Trophoblast cell (in vitro differentiated cells and primary cell): Measurements from ENCODE around the gene OR2T27.

Experiments used
- DNase-seq, 2 donors: peaks; one replicate each; pipeline ENCODE4 v3.0.0-alpha.2; 2016
- H2AFZ ChIP-seq: 2 replicates; pipeline ENCODE4 v1.6.1; 2013; ENCODE audit warnings: low read length, moderate library complexity, mild to moderate bottlenecking; ENCODE audit not compliant: insufficient read depth, poor library complexity
- H2AK5ac ChIP-seq: 2 replicates; pipeline ENCODE4 v1.6.1; 2013; ENCODE audit warnings: mild to moderate bottlenecking, low read length
- H2BK120ac ChIP-seq: 2 replicates; pipeline ENCODE4 v1.6.1; 2013; ENCODE audit warnings: low read length, mild to moderate bottlenecking, moderate library complexity; ENCODE audit not compliant: insufficient read depth, poor library complexity
- H2BK12ac ChIP-seq: 2 replicates; pipeline ENCODE4 v1.6.1; 2013; ENCODE audit warnings: mild to moderate bottlenecking, low read length, moderate library complexity
- H2BK5ac ChIP-seq: 2 replicates; pipeline ENCODE4 v1.6.1; 2013; ENCODE audit warnings: low read length, low read depth, moderate library complexity, mild to moderate bottlenecking; ENCODE audit not compliant: poor library complexity
- H3K14ac ChIP-seq: 2 replicates; pipeline ENCODE4 v1.6.1; 2013; ENCODE audit warnings: mild to moderate bottlenecking, low read length
- H3K18ac ChIP-seq: 2 replicates; pipeline ENCODE4 v1.6.1; 2013; ENCODE audit warnings: mild to moderate bottlenecking, low read length
- H3K23ac ChIP-seq: 2 replicates; pipeline ENCODE4 v1.6.1; 2013; ENCODE audit warnings: low read length
- H3K27ac ChIP-seq: 2 replicates; pipeline ENCODE4 v1.5.1; 2013; ENCODE audit warnings: low read depth, mild to moderate bottlenecking, inconsistent platforms, low read length, moderate library complexity
- H3K27me3 ChIP-seq: 2 replicates; pipeline ENCODE4 v1.6.1; 2013; ENCODE audit warnings: inconsistent platforms, mild to moderate bottlenecking, low read length, moderate library complexity; ENCODE audit not compliant: insufficient read depth
- H3K36me3 ChIP-seq, 2 experiments: 1 replicate in 1 of 2; 2 replicates in 1 of 2; pipeline ENCODE4 v1.6.1; 2013; ENCODE audit warnings: low read length in 2 of 2, mild to moderate bottlenecking in 2 of 2, moderate library complexity in 1 of 2; ENCODE audit not compliant: insufficient read depth in 2 of 2, control insufficient read depth in 1 of 2
- H3K4ac ChIP-seq: 2 replicates; pipeline ENCODE4 v1.6.1; 2013; ENCODE audit warnings: low read depth, mild to moderate bottlenecking, low read length, moderate library complexity
- H3K4me1 ChIP-seq, 2 experiments: 1 replicate in 1 of 2; 2 replicates in 1 of 2; pipeline ENCODE4 v1.6.1; 2013; ENCODE audit warnings: low read length in 2 of 2, mild to moderate bottlenecking in 2 of 2, moderate library complexity in 1 of 2; ENCODE audit not compliant: insufficient read depth in 2 of 2, control insufficient read depth in 1 of 2
- H3K4me2 ChIP-seq: 2 replicates; pipeline ENCODE4 v1.6.1; 2013; ENCODE audit warnings: inconsistent platforms, mild to moderate bottlenecking, low read length, moderate library complexity
- H3K4me3 ChIP-seq: 2 replicates; pipeline ENCODE4 v1.5.1; 2013; ENCODE audit warnings: mild to moderate bottlenecking, low read depth, low read length, inconsistent platforms
- H3K79me1 ChIP-seq: one replicate; pipeline ENCODE4 v1.6.1; 2013; ENCODE audit warnings: low read length
- H3K79me2 ChIP-seq: 2 replicates; pipeline ENCODE4 v1.6.1; 2013; ENCODE audit warnings: low read length, mild to moderate bottlenecking; ENCODE audit not compliant: control insufficient read depth, insufficient read depth, poor library complexity
- H3K9ac ChIP-seq: 2 replicates; pipeline ENCODE4 v1.6.1; 2013; ENCODE audit warnings: mild to moderate bottlenecking, low read length
- H3K9me3 ChIP-seq: 2 replicates; pipeline ENCODE4 v1.6.1; 2013; ENCODE audit warnings: low read depth, mild to moderate bottlenecking, control low read depth, inconsistent platforms, low read length; ENCODE audit not compliant: insufficient read depth
- H4K12ac ChIP-seq: 2 replicates; pipeline ENCODE4 v1.6.1; 2013; ENCODE audit warnings: low read depth, mild to moderate bottlenecking, low read length, moderate library complexity
- H4K8ac ChIP-seq: 2 replicates; pipeline ENCODE4 v1.6.1; 2013; ENCODE audit warnings: low read depth, mild to moderate bottlenecking, low read length, moderate library complexity
- H4K91ac ChIP-seq: one replicate; pipeline ENCODE4 v1.6.1; 2013; ENCODE audit warnings: low read depth, mild to moderate bottlenecking, low read length, moderate library complexity
- WGBS: extraction: QIAGEN DNeasy Blood & Tissue Kit; methylation state at CpG from one replicate; pipeline ENCODE4 v1.1.7; 2013; ENCODE audit warnings: missing lambda C conversion rate; ENCODE audit not compliant: insufficient read length, insufficient coverage; ENCODE audit errors: extremely low coverage; 5-methylcytosine and 5-hydroxymethylcytosine counted together

Gene OR2T27

GRCh38 chr1:248631354-248632008 is 23.8 kb downstream of the OR2T27 start:
- H3K4me1 ChIP-seq: no peaks in the 10 kb centered on the region
- no peaks in the 10 kb centered on the region for H3K27me3 ChIP-seq
- no peak overlapping the region for H3K14ac ChIP-seq
- H4K12ac ChIP-seq: no peak overlapping the region
- H2BK5ac ChIP-seq: no peak overlapping the region
- H4K8ac ChIP-seq: no peak overlapping the region
- no peak overlapping the region for H2AFZ ChIP-seq
- H3K9ac ChIP-seq: no peak overlapping the region
- H3K4me2 ChIP-seq: no peak overlapping the region
- H3K79me1 ChIP-seq: no peaks in the 10 kb centered on the region
- H2BK12ac ChIP-seq: no peak overlapping the region
- H3K4ac ChIP-seq: no peak overlapping the region
- H3K27ac ChIP-seq: no peak overlapping the region
- H3K23ac ChIP-seq: no peak overlapping the region
- DNase-seq: peak; percentile 25 to 34
- no peak overlapping the region for H2BK120ac ChIP-seq
- H3K79me2 ChIP-seq: no peaks in the 10 kb centered on the region
- H3K4me3 ChIP-seq: no peak overlapping the region
- peaks cover 21% of the 10 kb centered on the region for H3K9me3 ChIP-seq
- no peak overlapping the region for H2AK5ac ChIP-seq
- no CpG with 5 or more reads among the region's 7 CpGs for WGBS
- H3K18ac ChIP-seq: no peak overlapping the region
- no peak overlapping the region for H4K91ac ChIP-seq
- H3K36me3 ChIP-seq: no peaks in the 10 kb centered on the region

GRCh38 chr1:248630551-248630950 is 24.8 kb downstream of the OR2T27 start:
- WGBS: no CpG with 5 or more reads among the region's 2 CpGs
- Histone ChIP-seq H3K27ac (no peak overlapping the region), H3K27me3 (no peaks in the 10 kb centered on the region), H4K91ac (no peak overlapping the region), H3K4me2 (no peak overlapping the region), H3K23ac (no peak overlapping the region), H3K4me1 (no peaks in the 10 kb centered on the region), H3K79me1 (no peaks in the 10 kb centered on the region), H3K18ac (no peak overlapping the region), H3K79me2 (no peaks in the 10 kb centered on the region), H2AK5ac (no peak overlapping the region), H3K9me3 (peaks cover 28% of the 10 kb centered on the region), H2AFZ (no peak overlapping the region), H3K4me3 (no peak overlapping the region), H2BK120ac (no peak overlapping the region), H2BK12ac (no peak overlapping the region), H4K12ac (no peak overlapping the region), H3K14ac (no peak overlapping the region), H4K8ac (no peak overlapping the region), H2BK5ac (no peak overlapping the region), H3K4ac (no peak overlapping the region), H3K9ac (no peak overlapping the region), H3K36me3 (no peaks in the 10 kb centered on the region)
- DNase-seq: no peak

GRCh38 chr1:248627971-248628844 is 27.1 kb downstream of the OR2T27 start:
- Histone ChIP-seq H3K14ac (no peak overlapping the region), H2BK120ac (no peak overlapping the region), H2AFZ (no peak overlapping the region), H4K91ac (no peak overlapping the region), H3K27ac (no peak overlapping the region), H4K12ac (no peak overlapping the region), H3K27me3 (no peaks in the 10 kb centered on the region), H2BK12ac (no peak overlapping the region), H3K4me1 (no peaks in the 10 kb centered on the region), H3K18ac (no peak overlapping the region), H3K36me3 (no peaks in the 10 kb centered on the region), H3K79me2 (no peaks in the 10 kb centered on the region), H3K4ac (no peak overlapping the region), H3K9me3 (peaks cover 31% of the 10 kb centered on the region), H3K4me3 (no peak overlapping the region), H3K79me1 (no peaks in the 10 kb centered on the region), H2BK5ac (no peak overlapping the region), H3K23ac (no peak overlapping the region), H4K8ac (no peak overlapping the region), H3K4me2 (no peak overlapping the region), H3K9ac (no peak overlapping the region), H2AK5ac (no peak overlapping the region)
- DNase-seq: peak; percentile 33 to 62
- WGBS: no CpG with 5 or more reads among the region's 9 CpGs

GRCh38 chr1:248625971-248626370 is 29.4 kb downstream of the OR2T27 start:
- WGBS: no CpG with 5 or more reads among the region's 5 CpGs
- Histone ChIP-seq H3K79me1 (no peaks in the 10 kb centered on the region), H3K4me1 (no peaks in the 10 kb centered on the region), H3K4ac (no peak overlapping the region), H2BK12ac (no peak overlapping the region), H4K91ac (no peak overlapping the region), H2BK5ac (no peak overlapping the region), H3K79me2 (no peaks in the 10 kb centered on the region), H4K12ac (no peak overlapping the region), H3K23ac (no peak overlapping the region), H2AK5ac (no peak overlapping the region), H3K4me3 (no peak overlapping the region), H3K27me3 (no peaks in the 10 kb centered on the region), H3K18ac (no peak overlapping the region), H3K4me2 (no peak overlapping the region), H2AFZ (no peak overlapping the region), H3K27ac (no peak overlapping the region), H3K9ac (no peak overlapping the region), H2BK120ac (no peak overlapping the region), H4K8ac (no peak overlapping the region), H3K14ac (no peak overlapping the region), H3K36me3 (no peaks in the 10 kb centered on the region), H3K9me3 (peaks cover 33% of the 10 kb centered on the region)
- peak; percentile 86 to 87 for DNase-seq
